GM19025 (cell line): ENCODE measurements around the gene REM2.

Experiments used
- ATAC-seq: cut with Tn5 transposase; IDR thresholded peaks from one replicate; pipeline ENCODE4 v1.9.1; 2021; ENCODE audit warnings: mild to moderate bottlenecking, low read depth, moderate library complexity; ENCODE audit not compliant: unreplicated experiment

Gene REM2

DNA sequence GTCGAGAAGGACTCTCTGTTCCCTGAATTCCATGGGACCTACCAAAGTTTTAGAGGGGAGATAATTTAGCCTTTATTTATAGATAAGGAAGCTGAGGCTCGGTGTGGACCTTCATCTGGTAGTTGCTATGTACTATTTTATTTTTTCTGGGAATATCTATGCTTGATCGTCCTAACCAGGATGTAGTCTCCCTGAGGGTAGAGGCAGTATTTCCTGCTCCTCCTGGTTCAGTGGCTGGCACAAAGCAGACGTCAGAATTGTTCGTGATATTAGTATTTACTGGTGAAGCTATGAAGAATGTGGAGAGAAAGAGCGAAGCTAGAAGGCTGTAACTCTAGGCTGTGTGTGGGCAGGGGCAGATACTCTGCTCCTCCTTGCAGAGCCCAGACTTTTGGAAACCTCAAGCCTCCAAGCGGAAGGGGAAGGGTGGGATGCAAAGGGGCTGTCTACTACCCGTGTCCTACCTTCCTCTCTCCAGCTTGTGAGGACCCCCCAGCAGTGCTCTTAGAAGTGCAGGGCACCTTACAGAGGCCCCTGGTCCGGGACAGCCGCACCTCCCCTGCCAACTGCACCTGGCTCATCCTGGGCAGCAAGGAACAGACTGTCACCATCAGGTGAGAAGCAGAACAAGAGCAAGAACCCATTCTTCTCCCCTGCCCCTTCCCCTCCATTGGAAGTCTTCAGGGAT, 10.0 kb upstream of the REM2 start:
- ATAC-seq = no peak

GRCh38 chr14:22875003-22875747, 7.8 kb upstream of the REM2 start:
- ATAC-seq = no peak

- no peak for ATAC-seq
Measured at GRCh38 chr14:22875748-22876319, 7.2 kb upstream of the REM2 start.

GRCh38 chr14:22877000-22877501, 6.0 kb upstream of the REM2 start:
- ATAC-seq = no peak

GRCh38 chr14:22878271-22879246, 4.5 kb upstream of the REM2 start:
- ATAC-seq = no peak

GRCh38 chr14:22882064-22882463, 958 bp upstream of the REM2 start:
- no peak for ATAC-seq

DNA sequence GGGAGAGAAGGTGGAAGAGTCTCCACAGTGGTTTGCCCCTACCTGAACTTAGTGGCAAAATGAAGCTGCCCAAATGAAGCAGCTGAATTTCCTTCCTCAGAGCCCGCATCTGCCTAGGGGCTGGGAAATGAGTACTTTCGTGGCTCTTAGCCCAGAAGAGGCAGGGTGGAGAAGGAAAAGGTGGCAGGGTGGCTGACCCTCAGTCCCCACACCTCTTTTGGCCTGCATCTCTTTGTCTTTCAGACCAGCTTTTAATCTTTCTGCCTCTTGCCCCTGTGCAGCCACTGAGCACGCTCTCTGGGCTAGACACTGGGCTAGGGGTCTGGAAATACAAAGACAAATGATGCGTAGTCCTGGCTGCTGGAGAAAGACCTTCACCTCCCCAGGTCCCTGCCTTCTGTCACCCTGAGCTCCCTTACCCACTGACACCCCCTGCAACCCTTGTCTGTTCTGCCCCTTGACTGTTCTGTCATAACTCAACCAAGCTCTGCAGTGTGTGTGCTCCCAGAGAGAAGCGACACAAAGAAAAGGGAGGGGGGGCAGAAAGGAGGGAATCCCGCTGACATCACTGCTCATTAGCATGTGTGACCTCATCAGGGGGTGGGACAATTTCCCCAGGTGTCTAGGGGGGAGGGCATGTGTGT, 371 bp upstream of the REM2 start:
- no peak for ATAC-seq

GRCh38 chr14:22884076-22884737, 1.2 kb downstream of the REM2 start:
- ATAC-seq = no peak

DNA sequence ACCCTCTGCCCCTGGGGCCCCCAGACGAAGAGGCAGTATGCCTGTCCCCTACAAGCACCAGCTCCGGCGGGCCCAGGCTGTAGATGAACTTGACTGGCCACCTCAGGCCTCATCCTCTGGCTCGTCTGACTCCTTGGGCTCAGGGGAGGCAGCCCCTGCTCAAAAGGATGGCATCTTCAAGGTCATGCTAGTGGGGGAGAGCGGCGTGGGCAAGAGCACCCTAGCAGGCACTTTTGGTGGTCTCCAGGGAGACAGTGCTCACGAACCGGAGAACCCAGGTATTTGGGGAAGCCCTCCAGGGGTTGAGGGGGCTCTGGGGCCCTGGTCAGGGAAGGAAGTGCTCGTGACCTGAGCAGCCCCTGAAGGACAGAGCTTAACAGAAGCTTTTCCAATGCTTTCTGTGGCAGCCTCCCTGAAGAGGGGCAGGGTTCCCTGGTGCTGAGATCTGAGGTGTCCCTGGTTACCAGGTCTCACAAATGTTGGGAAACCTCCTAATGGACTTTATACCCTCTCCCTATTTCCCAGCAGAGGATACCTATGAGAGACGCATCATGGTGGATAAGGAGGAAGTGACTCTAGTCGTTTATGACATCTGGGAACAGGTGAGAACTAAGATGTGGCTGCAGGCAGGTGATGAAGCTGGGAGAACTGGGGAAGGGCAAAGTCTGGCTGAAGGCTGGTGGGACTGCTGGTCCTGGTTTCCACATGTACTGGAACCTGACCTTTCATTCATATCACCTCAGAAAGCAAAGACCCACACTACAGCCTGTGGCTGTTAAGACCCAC, 1.9 kb downstream of the REM2 start:
- no peak for ATAC-seq

DNA sequence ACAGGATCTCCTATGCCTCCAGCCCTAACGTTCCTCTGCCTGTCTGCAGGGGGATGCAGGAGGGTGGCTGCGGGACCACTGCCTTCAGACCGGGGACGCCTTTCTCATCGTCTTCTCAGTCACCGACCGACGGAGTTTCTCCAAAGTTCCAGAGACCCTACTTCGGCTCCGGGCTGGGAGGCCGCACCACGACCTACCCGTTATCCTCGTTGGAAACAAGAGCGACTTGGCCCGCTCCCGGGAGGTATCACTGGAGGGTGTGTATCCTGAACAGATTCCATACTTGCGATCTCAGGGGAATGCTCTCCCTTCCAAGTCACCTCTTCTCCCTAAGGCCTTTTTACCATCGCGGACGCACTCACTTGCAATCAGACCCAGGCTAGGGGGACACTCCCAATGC, 3.0 kb downstream of the REM2 start:
- no peak for ATAC-seq

DNA sequence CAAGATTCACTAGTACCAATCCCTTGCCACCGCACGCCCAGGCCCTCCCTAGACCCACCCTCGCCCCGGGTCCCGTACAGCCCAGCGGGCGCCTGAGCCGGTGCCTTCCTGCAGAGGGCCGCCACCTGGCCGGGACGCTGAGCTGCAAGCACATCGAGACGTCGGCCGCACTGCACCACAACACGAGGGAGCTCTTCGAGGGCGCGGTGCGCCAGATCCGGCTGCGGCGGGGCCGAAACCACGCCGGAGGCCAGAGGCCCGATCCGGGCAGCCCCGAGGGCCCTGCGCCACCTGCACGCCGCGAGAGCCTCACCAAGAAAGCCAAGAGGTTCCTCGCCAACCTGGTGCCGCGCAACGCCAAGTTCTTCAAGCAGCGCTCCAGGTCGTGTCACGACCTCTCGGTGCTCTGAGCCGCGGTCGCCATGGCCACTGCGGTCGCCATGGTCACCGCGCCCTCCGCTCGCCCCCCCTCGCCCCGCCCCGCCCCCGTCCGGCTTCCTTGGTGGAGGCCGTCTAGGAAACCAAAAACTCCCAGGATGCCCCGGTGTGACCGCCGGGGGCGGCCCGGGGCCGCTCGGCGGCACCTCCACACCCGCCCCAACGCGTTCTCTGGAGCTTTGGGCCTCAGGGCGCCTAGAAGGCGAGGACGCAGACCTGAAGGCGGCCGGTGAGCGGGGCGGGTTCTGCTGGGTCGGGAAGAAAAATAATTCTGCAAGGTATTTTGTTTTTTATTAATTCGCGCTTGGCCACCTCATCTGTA, 3.7 kb downstream of the REM2 start:
- ATAC-seq = peak; percentile 47

GRCh38 chr14:22887260-22887989, 4.4 kb downstream of the REM2 start:
- no peak for ATAC-seq

GRCh38 chr14:22887990-22888378, 5.0 kb downstream of the REM2 start:
- peak; percentile 38 for ATAC-seq

DNA sequence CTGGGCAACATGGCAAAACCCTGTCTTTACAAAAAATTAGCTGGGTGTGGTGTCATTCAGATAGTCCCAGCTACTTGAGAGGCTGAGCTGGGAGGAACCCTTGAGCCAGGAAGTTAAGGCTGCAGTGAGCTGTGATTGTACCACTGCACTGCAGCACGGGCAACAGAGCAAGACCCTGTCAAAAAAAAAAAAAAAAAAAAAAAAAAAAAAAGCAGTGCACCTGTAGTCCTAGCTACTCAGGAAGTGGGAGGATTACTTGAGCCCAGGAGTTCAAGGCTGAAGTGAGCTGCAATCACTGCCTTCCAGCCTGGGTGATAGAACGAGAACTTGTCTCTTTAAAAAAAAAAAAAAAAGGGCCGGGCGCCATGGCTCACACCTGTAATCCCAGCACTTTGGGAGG, 5.6 kb downstream of the REM2 start:
- no peak for ATAC-seq

DNA sequence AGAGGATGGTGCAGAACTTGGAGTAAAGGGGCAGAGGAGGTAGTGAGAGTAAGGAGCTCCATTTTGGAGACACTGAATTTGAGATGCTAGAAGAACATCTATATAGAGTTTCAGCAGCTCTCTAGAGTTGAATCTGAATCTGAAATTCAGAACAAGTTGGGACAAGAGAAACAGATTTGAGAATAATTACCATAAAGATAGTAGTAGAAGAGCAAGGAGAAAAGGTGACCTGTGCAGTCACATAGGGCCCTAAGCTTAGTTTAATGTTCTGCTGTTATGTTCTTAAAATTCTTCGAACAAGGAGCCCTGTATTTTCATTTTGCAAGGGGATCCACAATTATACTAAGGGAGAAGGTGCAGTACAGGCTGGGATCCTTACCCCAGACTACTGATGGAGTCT, 7.4 kb downstream of the REM2 start:
- no peak for ATAC-seq

GRCh38 chr14:22892488-22892887, 9.5 kb downstream of the REM2 start:
- ATAC-seq = no peak

GRCh38 chr14:22893706-22894105, 10.7 kb downstream of the REM2 start:
- no peak for ATAC-seq
